SHP77 (cell line): ENCODE results near the gene RIMS4.

Experiments
- DNase-seq, 2 experiments: peaks; one replicate each; lab custom pipeline; 2025; lab: John Stamatoyannopoulos, UW

The RIMS4 gene

DNA sequence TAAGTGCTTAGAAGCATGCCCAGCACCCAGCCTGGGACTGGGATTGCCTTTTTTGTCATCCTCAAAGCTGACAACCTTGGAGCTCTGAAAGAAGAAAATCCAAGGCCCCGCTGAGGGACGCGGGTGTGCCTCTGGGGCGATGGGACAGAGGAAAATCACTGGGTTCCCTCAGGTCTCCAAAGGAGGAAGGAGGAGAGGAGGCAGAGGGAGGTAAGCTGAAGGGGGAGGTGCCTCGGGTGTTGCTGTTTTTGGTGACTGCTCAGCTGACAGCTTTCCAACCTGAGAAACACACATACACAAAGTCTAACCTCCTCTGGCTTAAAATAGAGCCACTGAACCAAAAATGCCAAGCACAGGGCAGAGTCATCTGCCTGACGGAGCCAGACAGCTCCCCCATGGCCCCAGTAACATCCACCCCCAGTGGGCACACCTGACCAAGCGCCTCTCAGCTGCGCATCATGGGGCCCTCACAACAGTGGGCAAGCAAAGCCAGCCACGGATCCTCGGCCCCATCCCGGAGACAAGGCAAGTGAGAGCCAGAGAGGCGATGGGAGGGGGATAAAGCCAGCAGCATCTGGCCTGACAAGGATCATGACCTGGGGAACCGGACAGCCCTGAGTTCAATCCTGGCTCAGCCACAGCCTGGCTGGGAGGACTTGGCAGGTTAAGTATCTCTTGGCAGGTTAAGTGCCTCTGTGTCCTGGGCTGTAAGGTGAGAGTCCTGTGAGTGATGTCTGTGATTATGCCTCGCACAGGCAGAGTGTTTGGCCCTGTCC is 67.9 kb downstream of the RIMS4 start:
- DNase-seq, result no peak

DNA sequence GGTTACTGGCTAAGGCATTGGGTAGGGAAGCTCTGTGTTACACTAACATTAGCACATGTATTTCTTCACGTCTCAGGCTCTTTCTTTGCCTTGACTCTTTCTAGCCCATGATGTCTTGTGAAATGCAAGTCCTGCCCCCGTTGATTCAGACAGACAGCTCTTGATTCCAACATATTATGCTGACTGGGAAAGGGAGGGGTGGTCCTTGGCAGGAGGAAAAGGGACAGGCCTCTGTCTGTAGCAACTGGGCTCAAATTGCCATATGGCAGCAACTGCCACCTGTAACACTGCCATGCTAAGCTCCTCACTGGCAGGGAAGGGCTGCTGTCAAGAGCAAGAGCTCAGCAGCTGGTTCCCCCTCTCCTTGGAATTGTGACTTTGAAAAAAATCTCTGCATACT is 70.4 kb downstream of the RIMS4 start:
- no peak for DNase-seq

DNA sequence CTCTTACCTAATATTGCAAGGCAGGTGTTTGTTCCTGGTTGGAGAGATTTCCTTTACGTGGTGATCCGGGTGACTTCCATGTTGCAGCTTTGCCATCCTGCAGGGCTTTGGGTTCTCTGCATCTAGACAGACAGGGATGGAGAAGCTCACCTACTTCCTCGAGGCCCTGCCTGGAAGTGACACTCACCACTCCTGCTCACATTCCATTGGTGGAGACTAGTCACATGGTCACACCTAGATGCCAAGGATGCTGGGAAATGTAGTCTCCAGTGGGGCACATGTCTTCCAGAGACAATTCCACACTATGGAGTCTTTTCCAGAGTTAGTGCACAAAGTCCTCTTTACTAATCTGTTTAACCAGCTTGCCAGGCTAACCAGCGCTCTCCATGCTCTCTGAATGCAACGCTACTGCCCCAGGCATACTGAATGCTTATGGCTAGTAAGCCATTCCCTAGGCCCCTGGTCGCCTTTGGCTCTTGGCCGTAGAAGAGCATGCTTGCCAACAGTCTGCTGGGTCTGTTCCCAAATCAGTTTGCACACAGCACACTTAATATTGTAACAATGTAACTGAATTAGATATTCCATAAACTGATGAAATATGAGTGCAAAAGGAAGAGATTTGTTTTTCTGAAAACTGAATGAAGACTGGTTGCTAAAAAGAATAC is 71.4 kb downstream of the RIMS4 start:
- peak; percentile 51 to 63 for DNase-seq

DNA sequence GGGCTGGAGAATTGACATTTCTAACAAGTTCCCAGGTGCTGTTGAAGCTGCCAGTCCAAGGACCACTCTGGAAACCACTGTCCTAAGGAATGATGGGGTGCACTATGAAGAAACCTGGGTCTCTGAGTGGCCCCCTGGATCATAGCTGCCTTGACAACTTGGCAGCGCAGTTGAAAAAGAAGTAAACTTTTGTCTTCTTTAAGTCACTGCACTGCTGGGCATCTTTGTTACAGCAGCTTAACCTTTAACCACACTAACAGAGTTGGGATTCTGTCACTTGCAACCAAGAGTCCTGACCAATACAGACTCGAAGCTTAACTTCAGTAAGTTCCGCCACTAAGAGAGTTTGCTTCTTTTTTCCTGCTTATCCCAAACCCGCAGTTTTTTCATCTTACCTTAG is 73.2 kb downstream of the RIMS4 start:
- no peak for DNase-seq

DNA sequence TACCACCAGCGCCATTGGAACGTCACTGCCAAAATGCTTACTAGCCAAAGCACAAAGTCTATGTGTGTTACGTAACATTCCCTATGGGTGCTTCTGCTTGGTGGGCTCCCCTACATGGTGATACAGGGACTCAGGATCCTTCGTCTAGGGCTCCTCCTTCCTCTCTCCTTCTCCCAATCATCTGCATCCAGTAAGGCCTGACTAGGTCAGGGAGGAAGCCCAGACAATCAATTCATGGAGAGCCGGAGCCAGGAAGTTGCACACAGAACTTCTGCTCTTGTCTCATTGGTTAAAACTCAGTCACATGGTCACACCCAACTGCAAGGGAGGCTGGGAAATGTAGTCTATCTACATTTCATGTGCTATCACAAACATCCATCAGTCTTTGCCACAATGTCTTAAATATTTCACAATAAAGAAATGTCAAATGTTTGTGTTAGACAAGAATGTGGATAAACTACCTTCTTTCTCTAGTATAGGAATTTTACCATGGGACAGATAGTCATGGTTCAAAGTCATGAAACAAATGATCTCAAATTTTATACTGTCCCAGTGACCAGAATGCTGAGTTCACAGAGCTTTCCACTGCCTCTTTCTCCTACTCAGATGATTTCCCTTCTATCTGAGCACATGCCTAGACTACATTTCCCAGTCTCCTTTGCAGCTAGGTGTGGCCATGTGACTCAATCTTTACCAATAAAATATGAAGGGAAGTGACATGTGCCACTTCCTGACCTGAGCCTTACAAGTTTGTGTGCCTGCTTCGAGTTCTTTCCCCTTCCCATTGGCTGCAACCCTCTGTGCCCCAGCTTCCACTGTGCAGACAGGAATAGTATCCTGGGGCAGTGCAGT is 74.0 kb downstream of the RIMS4 start:
- peak; percentile 15 to 20 for DNase-seq

DNA sequence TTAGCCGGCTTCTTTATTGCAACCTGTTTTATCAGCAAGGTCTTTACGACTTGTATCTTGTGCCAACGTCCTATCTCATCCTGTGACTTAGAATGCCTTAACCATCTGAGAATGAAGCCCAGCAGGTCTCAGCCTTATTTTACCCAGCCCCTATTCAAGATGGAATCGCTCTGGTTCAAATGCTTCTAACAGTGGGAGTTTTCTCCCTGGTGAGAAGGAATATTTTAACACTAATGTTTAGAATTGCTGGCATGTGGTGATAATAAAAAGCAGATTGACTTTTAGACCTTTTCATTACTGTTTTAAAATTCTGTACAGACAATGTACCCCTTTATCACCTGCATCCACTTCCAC is 74.6 kb downstream of the RIMS4 start:
- DNase-seq, result no peak

DNA sequence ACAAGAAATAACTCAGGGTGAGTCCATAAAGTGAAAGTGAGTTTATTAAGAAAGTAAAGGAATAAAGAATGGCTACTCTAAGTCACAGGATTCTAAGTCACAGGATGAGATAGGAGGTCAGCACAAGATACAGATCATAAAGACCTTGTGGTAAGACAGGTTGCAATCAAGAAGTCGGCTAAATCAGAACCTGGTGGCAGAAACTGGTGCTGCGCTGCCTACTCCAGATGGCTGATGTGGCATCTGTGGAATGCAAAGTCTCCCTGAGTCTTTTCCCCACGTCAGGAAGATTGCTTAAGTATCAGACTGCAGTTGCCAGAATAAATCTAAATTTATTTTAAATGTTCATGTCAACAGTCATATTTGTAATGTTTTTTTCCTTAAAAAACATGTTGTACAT is 75.4 kb downstream of the RIMS4 start:
- DNase-seq, result no peak

DNA sequence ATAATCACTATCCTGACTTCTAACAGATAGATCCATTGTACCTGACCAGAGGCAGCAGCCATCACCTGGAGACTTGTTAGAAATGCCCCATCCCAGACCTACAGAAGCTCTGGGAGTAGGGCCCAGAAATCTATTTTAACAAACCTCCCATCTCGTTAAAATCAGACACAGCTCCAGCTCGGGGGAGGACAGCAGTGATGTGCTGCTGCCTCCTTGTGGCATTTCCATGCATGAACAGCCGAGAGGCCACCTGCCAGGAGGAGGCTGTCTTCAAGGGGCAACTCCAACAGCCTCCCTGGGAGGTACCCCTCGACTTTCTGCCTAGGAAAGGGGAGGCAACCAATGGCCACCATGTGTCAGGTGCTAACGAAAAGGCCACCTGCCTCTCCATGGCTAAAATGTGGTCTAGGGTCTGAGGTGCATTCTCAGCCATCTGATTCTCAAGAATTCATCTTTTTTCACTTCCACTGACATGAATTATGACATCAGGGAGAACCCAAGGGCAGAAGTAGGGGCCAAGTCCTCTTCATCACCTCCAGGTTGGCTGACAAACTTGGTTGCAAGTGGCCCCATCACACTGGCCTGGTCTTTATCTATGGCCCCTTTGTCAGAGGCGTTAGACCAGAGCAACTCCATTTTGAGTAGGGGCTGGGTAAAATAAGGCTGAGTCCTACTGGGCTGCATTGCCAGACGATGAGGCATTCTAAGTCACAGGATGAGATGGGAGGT is 76.8 kb downstream of the RIMS4 start:
- DNase-seq, result peak in 1 of 2 experiments; percentile 25

DNA sequence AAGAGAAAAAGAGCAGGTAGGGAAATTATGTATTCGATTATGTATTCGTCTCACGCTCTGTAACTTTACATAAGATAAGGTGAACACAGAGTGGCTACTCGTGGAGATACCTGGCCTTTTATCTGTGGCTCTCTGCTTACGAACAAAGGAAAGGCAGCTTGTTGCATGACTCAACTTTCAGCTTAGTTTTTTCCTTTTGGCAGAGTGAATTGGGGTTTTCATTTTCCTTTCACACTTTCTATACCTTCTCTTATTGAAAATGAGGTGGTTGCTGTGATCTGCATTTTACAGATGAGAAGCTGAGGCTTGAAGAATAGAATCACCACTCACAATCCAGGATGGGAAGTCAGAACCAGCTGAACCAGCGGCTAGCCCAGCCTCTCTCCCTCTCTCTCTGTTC is 78.0 kb downstream of the RIMS4 start:
- no peak for DNase-seq

DNA sequence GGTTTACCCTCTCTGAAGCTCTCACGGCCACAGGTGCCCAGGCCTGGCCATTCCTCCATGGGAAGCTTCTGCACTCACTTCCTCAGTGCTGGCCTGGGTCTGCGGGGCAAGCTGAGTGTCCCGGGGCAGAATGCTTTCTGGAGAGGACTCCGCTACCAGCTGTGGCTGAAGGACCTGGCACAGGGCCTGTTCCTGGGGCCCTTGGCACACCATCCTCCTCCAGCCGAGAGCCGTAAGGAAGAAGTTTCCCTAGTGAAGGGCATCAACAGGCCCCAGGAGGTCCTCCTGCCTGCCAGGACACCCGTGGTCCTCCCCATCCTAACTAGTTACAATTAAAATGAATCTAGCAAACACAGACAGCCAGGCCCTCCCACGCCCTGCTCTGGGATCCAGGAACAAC is 78.7 kb downstream of the RIMS4 start:
- DNase-seq, result no peak

DNA sequence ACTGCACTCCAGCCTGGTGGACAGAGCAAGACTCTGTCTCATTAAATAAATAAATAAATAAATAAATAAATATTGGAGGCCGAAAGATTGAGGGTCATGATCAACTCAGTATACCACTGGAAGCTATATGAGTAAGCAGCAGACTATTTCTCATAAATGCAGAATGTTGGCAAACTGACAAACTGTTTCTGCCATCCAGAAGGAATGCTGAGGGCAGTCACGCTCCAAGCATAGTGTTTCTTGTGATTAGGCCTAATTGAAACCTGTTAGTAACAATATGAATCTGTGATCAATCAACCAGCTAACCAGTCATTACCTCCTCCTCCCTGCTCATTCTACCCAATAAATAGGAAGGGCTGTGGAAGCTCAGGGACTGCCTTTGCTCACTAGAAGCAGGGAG is 79.9 kb downstream of the RIMS4 start:
- DNase-seq, result no peak

DNA sequence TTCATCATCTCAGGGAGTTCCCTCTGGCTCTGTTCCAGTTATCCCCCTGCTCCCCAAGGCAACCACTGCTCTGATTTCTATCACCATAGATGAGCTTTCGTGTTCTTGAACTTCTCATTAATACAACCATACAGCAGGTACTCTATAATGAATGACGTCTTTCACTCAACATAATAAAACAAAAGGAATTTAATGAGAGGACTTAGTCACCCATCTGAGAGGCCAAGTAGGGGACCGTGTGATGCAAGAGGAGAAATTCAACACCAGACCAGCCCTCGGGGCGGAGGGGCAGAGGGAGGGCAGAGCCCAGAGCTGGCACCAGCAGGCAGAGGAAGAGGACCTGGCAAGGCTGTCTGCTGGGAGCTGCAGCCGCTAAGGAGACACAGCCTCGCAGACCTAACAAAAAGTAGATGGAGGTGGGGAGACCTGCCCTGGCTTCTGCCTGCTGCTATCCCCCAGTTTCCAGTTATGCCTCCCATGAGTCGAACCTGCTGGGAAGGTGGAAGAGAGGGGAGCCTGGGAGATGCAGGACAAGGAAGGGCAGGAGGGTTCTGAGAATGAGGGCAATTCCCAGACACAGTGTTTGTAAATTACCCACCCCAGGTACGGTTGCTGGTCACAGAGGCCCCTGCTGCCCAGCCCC is 81.4 kb downstream of the RIMS4 start:
- peak; percentile 41 to 48 for DNase-seq

DNA sequence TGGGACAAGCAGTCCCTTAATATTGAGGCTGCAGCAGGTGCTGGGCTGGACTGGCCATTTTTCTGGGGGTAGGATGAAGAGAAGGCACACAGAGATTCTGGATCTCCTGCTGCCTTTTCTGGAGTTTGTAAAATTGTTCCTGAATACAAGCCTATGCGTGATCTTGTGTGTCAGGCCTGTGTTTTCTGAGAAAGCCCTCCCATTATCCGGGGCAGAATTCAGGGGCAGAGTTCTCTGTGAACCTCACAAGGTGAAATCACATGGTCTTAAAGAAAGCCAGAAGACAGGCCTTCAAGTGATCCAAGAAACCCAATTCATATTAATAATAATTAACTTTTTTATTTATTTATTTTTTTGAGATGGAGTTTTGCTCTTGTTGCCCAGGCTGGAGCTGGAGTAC is 82.7 kb downstream of the RIMS4 start:
- no peak for DNase-seq

DNA sequence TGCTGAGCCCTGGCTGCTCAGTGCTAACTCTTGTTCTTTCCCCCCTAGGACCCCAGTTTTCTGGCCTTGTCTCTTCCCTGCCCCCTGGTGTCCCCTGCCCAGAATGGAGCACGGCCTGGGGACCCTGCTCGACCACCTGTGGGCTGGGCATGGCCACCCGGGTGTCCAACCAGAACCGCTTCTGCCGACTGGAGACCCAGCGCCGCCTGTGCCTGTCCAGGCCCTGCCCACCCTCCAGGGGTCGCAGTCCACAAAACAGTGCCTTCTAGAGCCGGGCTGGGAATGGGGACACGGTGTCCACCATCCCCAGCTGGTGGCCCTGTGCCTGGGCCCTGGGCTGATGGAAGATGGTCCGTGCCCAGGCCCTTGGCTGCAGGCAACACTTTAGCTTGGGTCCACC is 83.3 kb downstream of the RIMS4 start:
- DNase-seq, result no peak

DNA sequence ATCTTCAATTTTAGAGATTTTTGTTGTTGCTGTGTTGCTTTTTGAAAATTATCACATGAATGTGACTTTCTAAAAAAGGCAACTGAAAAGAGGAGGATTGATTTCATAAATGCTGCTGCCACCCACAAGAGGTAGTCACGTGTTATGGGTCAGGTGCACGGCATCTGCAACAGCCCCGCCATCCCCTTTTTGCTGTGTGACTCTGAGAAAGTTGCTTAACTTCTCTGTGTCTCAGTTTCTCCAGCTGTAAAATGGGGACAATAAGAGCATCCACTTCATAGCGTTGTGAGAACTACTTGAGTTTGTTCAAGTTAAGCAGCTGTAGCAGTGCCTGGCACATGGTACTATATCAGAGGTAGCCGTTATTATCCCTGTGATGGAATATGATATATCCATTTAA is 84.5 kb downstream of the RIMS4 start:
- no peak for DNase-seq

DNA sequence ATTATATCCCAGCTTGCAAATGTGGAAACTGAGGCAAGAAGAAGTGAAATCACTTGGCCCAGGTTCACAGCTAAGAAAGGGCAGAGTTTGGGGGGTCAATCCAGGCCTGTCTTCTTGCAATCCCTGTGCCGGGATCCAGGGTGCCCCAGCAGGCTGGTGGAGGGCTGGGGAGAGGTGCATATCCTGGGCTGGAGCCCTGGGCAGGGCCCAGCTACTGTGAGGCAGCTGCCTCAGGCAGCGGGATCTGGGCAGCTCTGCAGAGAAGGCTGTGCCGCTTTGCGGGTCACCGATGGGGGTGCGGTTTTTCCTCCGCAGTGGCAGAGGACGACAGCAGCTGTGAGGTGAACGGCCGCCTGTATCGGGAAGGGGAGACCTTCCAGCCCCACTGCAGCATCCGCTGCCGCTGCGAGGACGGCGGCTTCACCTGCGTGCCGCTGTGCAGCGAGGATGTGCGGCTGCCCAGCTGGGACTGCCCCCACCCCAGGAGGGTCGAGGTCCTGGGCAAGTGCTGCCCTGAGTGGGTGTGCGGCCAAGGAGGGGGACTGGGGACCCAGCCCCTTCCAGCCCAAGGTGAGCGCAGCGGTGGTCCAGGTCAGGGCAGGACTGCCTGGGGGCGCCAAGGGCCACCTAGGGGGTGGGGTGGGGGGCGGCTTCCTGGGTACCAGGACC is 85.8 kb downstream of the RIMS4 start:
- no peak for DNase-seq

DNA sequence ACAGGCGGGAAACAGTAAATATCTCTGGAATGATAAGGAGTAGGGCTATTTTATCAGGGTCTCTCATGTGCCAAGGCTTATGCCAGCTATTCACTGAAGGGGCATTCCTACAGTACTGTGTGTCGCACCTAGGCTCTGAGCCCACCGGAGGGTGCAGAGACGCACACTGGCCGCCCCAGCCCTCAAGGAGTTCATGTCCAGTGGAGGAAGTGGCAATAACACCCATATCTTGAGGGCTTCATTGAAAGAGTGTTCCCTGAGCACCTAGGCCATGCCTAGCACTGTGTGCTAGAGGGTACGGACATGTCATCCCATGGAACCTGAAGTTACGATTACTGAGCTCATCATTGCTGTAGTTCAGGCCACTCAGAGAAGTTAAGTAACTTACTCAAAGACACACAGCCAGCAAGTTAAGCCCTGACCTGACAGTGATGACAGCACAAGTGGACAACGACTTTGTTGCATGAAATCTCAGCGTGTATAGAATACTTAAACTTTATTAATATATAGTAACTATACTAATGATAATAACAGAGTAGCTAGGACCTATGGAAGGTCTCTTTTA is 86.5 kb downstream of the RIMS4 start:
- no peak for DNase-seq

DNA sequence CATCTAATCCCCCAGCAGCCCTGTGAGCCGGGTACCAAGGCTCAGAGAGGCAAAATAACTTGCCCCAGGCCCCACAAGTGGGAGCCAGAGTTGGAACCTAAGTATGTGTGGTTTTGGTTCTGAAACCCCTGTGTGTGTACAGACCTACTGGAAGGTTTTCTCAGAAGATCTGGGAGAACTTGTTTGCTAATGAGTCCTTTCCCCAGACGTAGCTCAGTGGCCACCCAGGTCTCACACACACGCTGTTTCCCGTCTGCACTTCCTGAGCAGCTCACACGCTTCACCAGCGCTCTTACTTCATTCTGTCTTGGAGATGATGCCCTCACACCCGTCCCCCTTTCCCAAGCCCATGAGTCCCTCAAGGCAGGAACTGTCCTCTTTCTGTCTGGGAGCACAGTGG is 87.0 kb downstream of the RIMS4 start:
- no peak for DNase-seq

DNA sequence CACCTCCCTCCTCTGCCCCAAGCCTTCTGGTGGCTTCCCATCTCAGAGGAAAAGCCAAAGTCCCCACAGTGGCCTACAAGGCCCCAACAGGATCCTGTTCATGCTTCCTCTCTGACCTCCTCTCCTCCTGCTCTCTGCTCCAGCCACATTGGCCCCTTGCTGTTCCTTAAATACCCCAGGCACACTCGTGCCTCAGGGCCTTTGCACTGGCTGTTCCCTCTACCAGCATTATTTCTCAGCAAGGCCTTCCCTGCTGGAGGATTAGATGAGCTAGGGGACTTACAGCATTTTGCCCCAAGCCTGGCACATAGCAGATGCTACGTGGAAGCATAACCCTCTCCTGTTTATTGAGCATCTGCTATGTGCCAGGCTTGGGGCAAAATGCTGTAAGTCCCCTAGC is 87.4 kb downstream of the RIMS4 start:
- no peak for DNase-seq

DNA sequence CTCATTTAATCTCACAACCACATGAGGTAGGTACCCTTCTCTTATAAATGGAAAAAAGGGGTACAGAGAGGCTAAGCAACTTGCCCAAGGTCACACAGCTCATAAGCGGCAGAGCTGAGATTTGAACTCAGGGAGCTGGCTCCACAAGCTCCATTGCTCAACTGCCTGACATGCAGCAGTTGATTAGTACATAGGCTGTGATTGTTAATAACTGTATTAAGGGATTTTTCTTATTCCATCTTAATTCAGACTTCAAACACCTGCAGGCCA is 88.6 kb downstream of the RIMS4 start:
- no peak for DNase-seq
